Esophagus muscularis mucosa (tissue), 4 donors: ENCODE results near the gene HPRT1. TPM values are rescaled to one million over a fixed set of nuclear protein-coding genes. Genes with fewer than 3 reads are reported as not detected.

Experiments
- DNase-seq: peaks from one replicate; pipeline ENCODE4 v3.0.0-alpha.2; 2017; ENCODE audit errors: extremely low spot score
- H3K27ac ChIP-seq, 4 donors: fragments of 200-600 bp; sonication (generic); replicated peaks in 1 of 4; 1 replicate in 3 of 4; 2 replicates in 1 of 4; pipeline ENCODE4 v1.5.1; 2016 to 2019; ENCODE audit warnings: mild to moderate bottlenecking in 1 of 4
- H3K27me3 ChIP-seq, 4 donors: fragments of 200-600 bp; sonication (generic); one replicate each; pipeline versions ENCODE4 v1.5.1 to v1.6.0; 2016 to 2019
- H3K36me3 ChIP-seq, 4 donors: fragments of 200-600 bp; sonication (generic); one replicate each; pipeline ENCODE4 v1.5.1; 2016 to 2019
- H3K4me1 ChIP-seq, 4 donors: fragments of 200-600 bp; sonication (generic); one replicate each; pipeline ENCODE4 v1.5.1; 2016 to 2019
- H3K4me3 ChIP-seq, 4 donors: fragments of 200-600 bp; sonication (generic); 1 replicate in 2 of 4; 2 replicates in 2 of 4; pipeline ENCODE4 v1.5.1; 2016 to 2019; ENCODE audit warnings: mild to moderate bottlenecking in 4 of 4, moderate library complexity in 1 of 4
- H3K9me3 ChIP-seq, 4 donors: fragments of 200-600 bp; sonication (generic); 1 replicate in 3 of 4; 2 replicates in 1 of 4; pipeline ENCODE4 v1.5.1; 2016 to 2019
- EP300 ChIP-seq: sonication (generic); formaldehyde crosslinking; IDR thresholded peaks from one replicate; pipeline ENCODE4 v1.6.1; 2017; ENCODE audit warnings: antibody characterized with exemption
- POLR2A ChIP-seq: fragments of 450-650 bp; IDR thresholded peaks from one replicate; pipeline ENCODE4 v1.6.1; 2017; ENCODE audit warnings: antibody characterized with exemption, moderate library complexity, mild to moderate bottlenecking, low read depth
- POLR2AphosphoS5 ChIP-seq, 2 donors: sonication (generic); formaldehyde crosslinking; IDR thresholded peaks; one replicate each; pipeline ENCODE4 v1.6.1; 2017; ENCODE audit warnings: antibody characterized with exemption in 2 of 2
- WGBS: methylation state at CpG from one replicate; pipeline ENCODE4 v1.1.5; 2018; 5-methylcytosine and 5-hydroxymethylcytosine counted together
- intact Hi-C: fragments of 100-400 bp; cut with DNase I; formaldehyde crosslinking; loops from one replicate; pipeline ENCODE4 v1.15.1; 2023
- total RNA-seq, 4 donors: library from RNA; depleted of rRNA; stranded (reverse); fragments of >200 nt; gene quantifications; one replicate each; pipeline versions ENCODE4 v1.1.0 to v1.2.1, GENCODE V29; 2016
- TF ChIP-seq, protein P1 (sequence below), 3 experiments: fragments of 200-600 bp in 2 of 3; fragments of 450-650 bp in 1 of 3; sonication (generic) in 2 of 3; IDR thresholded peaks; one replicate each; pipeline ENCODE4 v1.5.1; 2017 to 2019; ENCODE audit warnings: antibody characterized with exemption in 3 of 3, mild to moderate bottlenecking in 2 of 3, moderate library complexity in 1 of 3

Gene HPRT1
- total RNA-seq, 4 donors from 2014 or later = 5.8 to 10.8 (median 9.2) TPM

DNA sequence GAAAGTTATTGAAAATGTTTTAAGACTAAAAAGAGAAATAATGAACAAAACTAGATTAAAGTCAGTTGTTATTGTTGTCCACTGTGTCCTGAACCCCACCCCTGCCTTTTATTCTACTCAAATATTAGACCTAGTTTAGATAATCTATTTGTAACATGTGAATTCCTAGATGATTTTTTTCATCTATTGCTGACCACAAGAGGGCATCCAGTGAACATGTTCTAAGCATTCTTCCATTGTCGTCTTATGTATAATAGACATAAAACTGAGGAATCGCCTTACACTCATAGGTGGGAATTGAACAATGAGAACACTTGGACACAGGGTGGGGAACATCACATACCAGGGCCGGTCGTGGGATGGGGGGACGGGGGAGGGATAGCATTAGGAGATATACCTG lies 36.4 kb upstream of the HPRT1 start:
- TF ChIP-seq POLR2AphosphoS5 (IDR thresholded peaks at IDR 0.05) = no peak
- TF ChIP-seq, protein P1, sequence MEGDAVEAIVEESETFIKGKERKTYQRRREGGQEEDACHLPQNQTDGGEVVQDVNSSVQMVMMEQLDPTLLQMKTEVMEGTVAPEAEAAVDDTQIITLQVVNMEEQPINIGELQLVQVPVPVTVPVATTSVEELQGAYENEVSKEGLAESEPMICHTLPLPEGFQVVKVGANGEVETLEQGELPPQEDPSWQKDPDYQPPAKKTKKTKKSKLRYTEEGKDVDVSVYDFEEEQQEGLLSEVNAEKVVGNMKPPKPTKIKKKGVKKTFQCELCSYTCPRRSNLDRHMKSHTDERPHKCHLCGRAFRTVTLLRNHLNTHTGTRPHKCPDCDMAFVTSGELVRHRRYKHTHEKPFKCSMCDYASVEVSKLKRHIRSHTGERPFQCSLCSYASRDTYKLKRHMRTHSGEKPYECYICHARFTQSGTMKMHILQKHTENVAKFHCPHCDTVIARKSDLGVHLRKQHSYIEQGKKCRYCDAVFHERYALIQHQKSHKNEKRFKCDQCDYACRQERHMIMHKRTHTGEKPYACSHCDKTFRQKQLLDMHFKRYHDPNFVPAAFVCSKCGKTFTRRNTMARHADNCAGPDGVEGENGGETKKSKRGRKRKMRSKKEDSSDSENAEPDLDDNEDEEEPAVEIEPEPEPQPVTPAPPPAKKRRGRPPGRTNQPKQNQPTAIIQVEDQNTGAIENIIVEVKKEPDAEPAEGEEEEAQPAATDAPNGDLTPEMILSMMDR (IDR thresholded peaks at IDR 0.05) = peak in 1 of 3 experiments; percentile 25
- intact Hi-C loops = no loop called here
- H3K27me3 ChIP-seq = peaks cover 0 to 4% (median 0%) of the 10 kb centered on the region in 4 donors
- H3K4me1 ChIP-seq = no peaks in the 10 kb centered on the region
- 46% methylated on average over 5 of the region's 5 CpGs for WGBS
- no peaks in the 10 kb centered on the region for H3K9me3 ChIP-seq
- no peak overlapping the region for H3K27ac ChIP-seq
- peaks cover 0 to 22% (median 0%) of the 10 kb centered on the region in 4 donors for H3K36me3 ChIP-seq
- no peak overlapping the region for H3K4me3 ChIP-seq
- no peak for DNase-seq

DNA sequence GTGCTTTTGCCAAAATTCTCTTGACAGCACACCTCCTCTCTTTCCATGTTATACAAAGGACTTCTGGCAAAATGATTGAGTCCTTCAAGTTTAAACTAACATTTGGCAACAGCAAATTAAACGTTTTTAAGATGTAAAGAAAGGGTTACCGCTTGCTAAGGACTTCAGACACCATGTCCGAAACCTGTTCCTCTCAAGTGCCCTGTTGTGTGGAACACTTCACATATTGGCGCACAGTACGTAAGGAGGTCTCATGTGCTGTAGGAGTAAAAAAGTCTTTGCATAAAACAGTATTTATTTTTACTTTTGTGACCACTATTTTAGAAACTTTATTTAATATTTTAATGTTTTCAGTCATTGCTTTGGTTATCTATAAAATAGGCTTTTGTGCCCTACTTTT lies 33.7 kb upstream of the HPRT1 start:
- no peak overlapping the region for H3K4me3 ChIP-seq
- H3K4me1 ChIP-seq = no peaks in the 10 kb centered on the region
- DNase-seq = no peak
- no peaks in the 10 kb centered on the region for H3K9me3 ChIP-seq
- H3K27me3 ChIP-seq = peaks cover 0 to 4% (median 0%) of the 10 kb centered on the region in 4 donors
- TF ChIP-seq POLR2A (no peak), POLR2AphosphoS5 (IDR thresholded peaks at IDR 0.05) (no peak), EP300 (no peak)
- TF ChIP-seq, protein P1 (IDR thresholded peaks at IDR 0.05) = no peak
- no peak overlapping the region for H3K27ac ChIP-seq
- 71% methylated on average over 5 of the region's 5 CpGs for WGBS
- peaks cover 0 to 5% (median 0%) of the 10 kb centered on the region in 4 donors for H3K36me3 ChIP-seq
- intact Hi-C loops = no loop called here

DNA sequence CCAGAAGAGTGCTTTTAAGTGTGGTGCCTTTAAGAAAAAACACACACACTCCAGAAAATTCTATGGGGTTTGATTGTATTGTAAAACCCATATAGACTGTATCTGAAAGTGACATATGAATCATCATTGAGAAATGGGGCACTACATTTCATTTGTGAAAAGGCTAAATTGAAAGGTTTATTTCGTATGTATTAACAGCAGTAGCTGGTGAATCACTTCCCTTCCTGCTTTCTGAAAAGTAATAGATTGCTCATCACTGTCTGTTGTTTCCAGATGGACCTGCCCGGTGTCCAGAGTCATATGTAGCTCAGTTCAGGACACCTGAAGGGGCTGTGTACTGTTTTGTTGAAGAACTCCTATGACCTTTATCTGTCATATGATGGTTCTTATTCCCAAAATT lies 28.1 kb upstream of the HPRT1 start:
- Histone ChIP-seq H3K27me3 (peaks cover 0 to 8% (median 0%) of the 10 kb centered on the region in 4 donors), H3K9me3 (no peaks in the 10 kb centered on the region), H3K36me3 (no peaks in the 10 kb centered on the region), H3K4me1 (no peaks in the 10 kb centered on the region), H3K4me3 (no peak overlapping the region), H3K27ac (no peak overlapping the region)
- WGBS = 35% methylated on average over 2 of the region's 2 CpGs
- no peak for TF ChIP-seq EP300
- no peak for TF ChIP-seq POLR2A
- no peak for TF ChIP-seq POLR2AphosphoS5 (IDR thresholded peaks at IDR 0.05)
- TF ChIP-seq, protein P1 (IDR thresholded peaks at IDR 0.05) = no peak
- intact Hi-C loops = no loop called here
- DNase-seq = no peak

DNA sequence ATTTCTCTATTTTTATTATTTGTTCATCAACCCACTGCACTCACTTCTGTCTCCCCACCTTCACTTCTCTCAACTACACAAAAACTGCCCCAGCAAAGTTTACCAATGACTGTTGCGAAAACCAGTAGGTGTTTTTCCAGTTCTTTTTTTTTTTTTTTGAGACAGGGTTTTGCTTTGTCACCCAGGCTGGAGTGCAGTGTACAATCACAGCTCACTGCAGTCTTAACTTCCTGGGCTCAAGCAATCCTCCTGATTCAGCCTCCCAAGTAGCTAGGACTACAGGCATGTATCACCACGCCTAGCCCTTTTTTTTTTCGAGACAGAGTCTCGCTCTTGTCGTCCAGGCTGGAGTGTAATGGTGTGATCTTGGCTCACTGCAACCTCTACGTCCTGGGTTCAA lies 24.1 kb upstream of the HPRT1 start:
- Histone ChIP-seq H3K27me3 (peaks cover 0 to 5% (median 0%) of the 10 kb centered on the region in 4 donors), H3K4me3 (no peak overlapping the region), H3K9me3 (no peaks in the 10 kb centered on the region), H3K27ac (no peak overlapping the region), H3K4me1 (no peaks in the 10 kb centered on the region), H3K36me3 (no peaks in the 10 kb centered on the region)
- no peak for DNase-seq
- 85% methylated on average over 6 of the region's 6 CpGs for WGBS
- intact Hi-C loops = no loop called here
- TF ChIP-seq EP300 = no peak
- TF ChIP-seq POLR2AphosphoS5 (IDR thresholded peaks at IDR 0.05) = no peak
- TF ChIP-seq, protein P1 (IDR thresholded peaks at IDR 0.05) = no peak
- no peak for TF ChIP-seq POLR2A

DNA sequence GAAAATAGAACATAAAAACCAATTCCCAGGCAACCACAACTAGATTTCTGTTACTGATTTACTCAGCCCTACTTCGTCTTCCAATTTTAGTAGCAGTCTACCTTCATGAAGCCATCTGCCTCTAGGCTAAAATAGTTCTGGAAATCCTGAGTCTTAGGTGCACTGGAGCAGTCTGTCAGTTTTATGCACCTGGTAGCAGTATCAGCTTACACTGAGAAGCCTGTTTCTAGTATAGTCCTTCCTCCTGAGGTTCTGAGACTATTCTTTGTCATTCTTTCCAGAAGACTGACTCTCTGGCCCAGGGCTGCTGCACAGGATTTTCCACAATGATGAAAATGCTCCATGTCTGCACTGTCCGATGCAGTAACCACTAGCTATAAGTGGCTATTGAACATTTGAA lies 16.9 kb upstream of the HPRT1 start:
- intact Hi-C loops = no loop called here
- 87% methylated on average over 2 of the region's 2 CpGs for WGBS

More for the DNA sequence above, 16.9 kb upstream of the HPRT1 start:
- Histone ChIP-seq H3K4me1 (no peaks in the 10 kb centered on the region), H3K27ac (no peak overlapping the region), H3K9me3 (no peaks in the 10 kb centered on the region), H3K27me3 (no peaks in the 10 kb centered on the region), H3K36me3 (no peaks in the 10 kb centered on the region), H3K4me3 (no peak overlapping the region)
- TF ChIP-seq POLR2AphosphoS5 (IDR thresholded peaks at IDR 0.05) (no peak), EP300 (no peak), POLR2A (no peak)
- TF ChIP-seq, protein P1 (IDR thresholded peaks at IDR 0.05) = no peak
- DNase-seq = no peak
